A549 (cell line): Measurements from ENCODE around the gene YWHAE.

Source experiments
- CHD2 ChIP-seq: fragments of 150-350 bp; IDR thresholded peaks from 2 replicates; pipeline ENCODE4 v1.6.1; 2014; ENCODE audit warnings: low read length; ENCODE audit not compliant: partially characterized antibody
- EP300 ChIP-seq, 2 experiments: fragments of >200 bp; sonication (Bioruptor Twin); formaldehyde crosslinking; IDR thresholded peaks; 2 replicates in 1 of 2; 3 replicates in 1 of 2; pipeline ENCODE4 v1.6.1; 2016 to 2017
- HDAC2 ChIP-seq: fragments of 200-600 bp; sonication (generic); IDR thresholded peaks from 2 replicates; pipeline ENCODE4 v1.6.1; 2016
- JUN ChIP-seq, 2 experiments: fragments of >200 bp; sonication (Bioruptor Twin); formaldehyde crosslinking; IDR thresholded peaks; 2 replicates in 1 of 2; 3 replicates in 1 of 2; pipeline ENCODE4 v1.6.1; 2016 to 2017
- MAFK ChIP-seq: fragments of 450-650 bp; IDR thresholded peaks from 2 replicates; pipeline ENCODE4 v1.6.1; 2014; ENCODE audit not compliant: partially characterized antibody
- POLR2A ChIP-seq: IDR thresholded peaks from 2 replicates; pipeline ENCODE4 v1.6.1; 2012; ENCODE audit warnings: mild to moderate bottlenecking, low read length
- RAD21 ChIP-seq, 2 experiments: fragments of >200 bp in 1 of 2; sonication (Bioruptor Twin) in 1 of 2; formaldehyde crosslinking in 1 of 2; IDR thresholded peaks in 1 of 2; conservative IDR thresholded peaks in 1 of 2; 2 replicates in 1 of 2; 3 replicates in 1 of 2; pipeline ENCODE4 v1.6.1; 2012 to 2018; ENCODE audit warnings: inconsistent platforms in 1 of 2
- RCOR1 ChIP-seq: fragments of 150-350 bp; IDR thresholded peaks from 2 replicates; pipeline ENCODE4 v1.6.1; 2014; ENCODE audit warnings: antibody characterized with exemption, low read length, low read depth
- RFX5 ChIP-seq: fragments of 450-650 bp; IDR thresholded peaks from 2 replicates; pipeline ENCODE4 v1.7.1; 2014; ENCODE audit warnings: antibody characterized with exemption, mild to moderate bottlenecking, moderate library complexity
- RNF2 ChIP-seq: fragments of 200-600 bp; sonication (generic); IDR thresholded peaks from 2 replicates; pipeline ENCODE4 v1.6.1; 2016; ENCODE audit warnings: low read depth, mild to moderate bottlenecking, antibody characterized with exemption, moderate library complexity, borderline replicate concordance
- SMC3 ChIP-seq: fragments of >200 bp; sonication (Bioruptor Twin); formaldehyde crosslinking; IDR thresholded peaks from 3 replicates; pipeline ENCODE4 v1.6.1; 2018; ENCODE audit warnings: inconsistent platforms
- SREBF2 ChIP-seq: fragments of 450-650 bp; IDR thresholded peaks from 2 replicates; pipeline ENCODE4 v1.6.1; 2014; ENCODE audit warnings: mild to moderate bottlenecking, moderate library complexity
- TF ChIP-seq, protein P1 (sequence below): fragments of >200 bp; sonication (Bioruptor Twin); formaldehyde crosslinking; IDR thresholded peaks from 3 replicates; pipeline ENCODE4 v1.5.1; 2016
- TF ChIP-seq, protein P2 (sequence below): IDR thresholded peaks from 2 replicates; pipeline ENCODE4 v1.6.1; 2012

DNA sequence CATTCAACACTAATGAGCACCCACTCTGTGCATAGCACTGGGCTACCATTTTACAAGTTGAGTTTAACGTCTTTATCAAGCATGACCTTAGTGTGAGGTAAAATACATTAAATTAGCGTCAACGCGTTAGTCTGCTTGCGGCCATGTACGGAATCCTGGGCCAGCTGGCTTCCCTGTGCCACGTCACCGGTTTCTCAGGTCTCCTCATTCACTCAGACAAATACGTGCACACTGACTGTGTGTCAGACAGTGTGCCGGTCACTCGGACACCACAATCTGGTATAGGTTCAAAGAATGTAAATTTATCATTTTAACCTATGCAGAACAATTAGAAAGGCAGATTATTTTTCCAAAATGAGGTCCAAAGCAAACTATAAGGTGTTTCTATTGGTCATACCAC, 21.4 kb upstream of the YWHAE start:
- no peak for TF ChIP-seq POLR2A
- TF ChIP-seq EP300 (IDR thresholded peaks at IDR 0.05), result no peak
- TF ChIP-seq RCOR1, result no peak
- TF ChIP-seq, protein P1, sequence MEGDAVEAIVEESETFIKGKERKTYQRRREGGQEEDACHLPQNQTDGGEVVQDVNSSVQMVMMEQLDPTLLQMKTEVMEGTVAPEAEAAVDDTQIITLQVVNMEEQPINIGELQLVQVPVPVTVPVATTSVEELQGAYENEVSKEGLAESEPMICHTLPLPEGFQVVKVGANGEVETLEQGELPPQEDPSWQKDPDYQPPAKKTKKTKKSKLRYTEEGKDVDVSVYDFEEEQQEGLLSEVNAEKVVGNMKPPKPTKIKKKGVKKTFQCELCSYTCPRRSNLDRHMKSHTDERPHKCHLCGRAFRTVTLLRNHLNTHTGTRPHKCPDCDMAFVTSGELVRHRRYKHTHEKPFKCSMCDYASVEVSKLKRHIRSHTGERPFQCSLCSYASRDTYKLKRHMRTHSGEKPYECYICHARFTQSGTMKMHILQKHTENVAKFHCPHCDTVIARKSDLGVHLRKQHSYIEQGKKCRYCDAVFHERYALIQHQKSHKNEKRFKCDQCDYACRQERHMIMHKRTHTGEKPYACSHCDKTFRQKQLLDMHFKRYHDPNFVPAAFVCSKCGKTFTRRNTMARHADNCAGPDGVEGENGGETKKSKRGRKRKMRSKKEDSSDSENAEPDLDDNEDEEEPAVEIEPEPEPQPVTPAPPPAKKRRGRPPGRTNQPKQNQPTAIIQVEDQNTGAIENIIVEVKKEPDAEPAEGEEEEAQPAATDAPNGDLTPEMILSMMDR, result no peak
- no peak for TF ChIP-seq SMC3
- no peak for TF ChIP-seq RFX5
- TF ChIP-seq, protein P2, sequence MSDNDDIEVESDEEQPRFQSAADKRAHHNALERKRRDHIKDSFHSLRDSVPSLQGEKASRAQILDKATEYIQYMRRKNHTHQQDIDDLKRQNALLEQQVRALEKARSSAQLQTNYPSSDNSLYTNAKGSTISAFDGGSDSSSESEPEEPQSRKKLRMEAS, result no peak
- no peak for TF ChIP-seq JUN (IDR thresholded peaks at IDR 0.05)
- TF ChIP-seq RAD21 (conservative IDR thresholded peaks at IDR 0.05 in 1 of 2, IDR thresholded peaks at IDR 0.05 in 1 of 2), result no peak
- TF ChIP-seq SREBF2, result no peak
- no peak for TF ChIP-seq HDAC2
- no peak for TF ChIP-seq RNF2
- no peak for TF ChIP-seq MAFK
- no peak for TF ChIP-seq CHD2
